NCI-H1694 (cell line): Measurements from ENCODE around the gene CACNA2D1.
A peak's percentile ranks its signal among the peaks of the same experiment; 100 is the strongest.

Source experiments
- DNase-seq: peaks from one replicate; lab custom pipeline; 2025; lab: John Stamatoyannopoulos, UW

CACNA2D1 gene

DNA sequence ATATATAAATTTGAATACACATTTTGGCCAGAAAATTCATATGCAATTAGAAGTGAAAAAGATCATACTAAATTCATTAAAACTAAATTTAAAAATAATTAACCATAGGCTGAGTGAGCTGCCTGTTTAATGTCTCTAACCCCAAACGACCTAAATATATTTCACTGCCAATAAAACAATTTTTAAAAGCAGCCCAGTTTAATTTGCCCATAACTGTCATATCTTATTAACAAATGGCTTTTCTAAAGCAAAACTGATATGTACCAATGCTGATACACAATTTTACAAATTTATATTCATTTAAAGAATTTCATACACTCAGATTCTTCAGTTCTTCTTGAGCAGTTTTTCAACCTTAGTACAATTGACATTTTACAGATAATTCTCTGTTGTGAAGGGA is 99.9 kb downstream of the CACNA2D1 start:
- no peak for DNase-seq

DNA sequence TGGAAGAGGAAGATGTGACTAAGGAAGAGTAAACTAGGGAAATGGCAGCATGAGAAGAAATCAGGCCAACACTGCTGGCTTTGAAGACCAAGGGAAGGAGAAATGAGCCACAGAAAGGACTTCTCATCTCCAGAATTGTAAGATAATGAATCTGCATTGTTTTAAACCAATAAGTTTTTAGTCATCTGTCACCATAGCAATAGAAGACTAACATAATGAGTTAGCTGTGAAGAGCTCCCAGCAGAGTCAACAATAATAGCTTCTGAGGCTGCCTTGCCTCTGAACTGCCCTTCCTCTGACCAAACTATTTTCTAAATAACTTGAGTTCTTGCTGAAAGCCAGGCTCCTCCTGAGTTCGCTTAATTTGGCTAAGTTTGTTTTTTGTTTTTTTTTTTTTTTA is 103.6 kb downstream of the CACNA2D1 start:
- no peak for DNase-seq

DNA sequence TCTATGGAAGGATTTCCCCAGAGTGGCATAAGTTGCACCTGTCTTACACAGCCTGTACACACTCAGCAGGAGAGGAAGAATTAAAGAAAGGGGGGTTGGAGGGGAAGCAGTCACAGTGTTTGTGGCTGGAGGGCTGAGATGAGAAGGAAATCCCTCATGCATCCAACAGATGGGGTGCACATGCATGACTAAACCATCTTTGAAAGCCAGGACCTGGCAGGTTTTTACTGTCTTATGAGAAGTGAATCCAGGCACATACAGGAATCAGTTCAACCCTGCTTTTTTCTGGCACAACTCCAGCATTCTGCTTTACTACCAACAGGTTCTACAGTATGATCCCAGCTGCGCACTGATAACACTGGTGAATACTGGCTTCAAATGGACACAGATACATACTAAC is 107.7 kb downstream of the CACNA2D1 start:
- DNase-seq: peak; percentile 100

DNA sequence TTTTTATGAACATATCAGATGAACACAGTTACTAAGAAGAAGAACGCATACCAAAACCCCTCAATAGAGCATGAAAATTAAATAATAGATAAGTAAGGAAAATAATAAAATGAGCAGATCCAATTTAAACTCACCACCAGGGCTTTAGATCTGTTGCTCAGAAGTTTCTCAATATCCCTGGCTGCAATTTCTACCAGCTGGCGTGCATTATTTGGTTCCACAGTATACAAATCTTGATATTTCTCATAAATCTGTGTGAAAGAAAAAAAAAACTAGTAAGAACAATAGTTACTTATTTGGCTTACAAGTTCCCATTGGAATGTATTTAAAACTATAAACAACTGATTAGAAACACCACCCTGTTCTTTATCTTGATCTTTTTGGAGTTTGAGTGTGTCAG is 108.6 kb downstream of the CACNA2D1 start:
- DNase-seq: no peak

DNA sequence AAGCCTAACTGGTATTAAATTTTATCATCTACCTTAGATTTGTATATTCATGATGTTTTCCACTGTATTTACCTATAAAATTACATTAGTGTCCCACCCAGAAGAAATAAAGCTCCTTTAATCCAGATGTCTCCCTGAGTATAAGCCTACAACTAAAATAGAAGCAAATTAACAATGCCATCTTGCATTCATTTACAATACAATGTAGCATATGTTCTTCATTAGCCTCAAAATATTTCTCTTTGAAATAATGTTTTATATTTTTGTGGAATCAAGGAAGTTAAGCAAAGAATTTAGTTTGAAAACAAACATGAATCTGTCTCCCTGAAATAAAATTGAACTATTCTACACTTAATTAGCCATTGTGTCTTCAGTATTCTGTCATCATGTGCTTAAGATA is 112.3 kb downstream of the CACNA2D1 start:
- DNase-seq: no peak

DNA sequence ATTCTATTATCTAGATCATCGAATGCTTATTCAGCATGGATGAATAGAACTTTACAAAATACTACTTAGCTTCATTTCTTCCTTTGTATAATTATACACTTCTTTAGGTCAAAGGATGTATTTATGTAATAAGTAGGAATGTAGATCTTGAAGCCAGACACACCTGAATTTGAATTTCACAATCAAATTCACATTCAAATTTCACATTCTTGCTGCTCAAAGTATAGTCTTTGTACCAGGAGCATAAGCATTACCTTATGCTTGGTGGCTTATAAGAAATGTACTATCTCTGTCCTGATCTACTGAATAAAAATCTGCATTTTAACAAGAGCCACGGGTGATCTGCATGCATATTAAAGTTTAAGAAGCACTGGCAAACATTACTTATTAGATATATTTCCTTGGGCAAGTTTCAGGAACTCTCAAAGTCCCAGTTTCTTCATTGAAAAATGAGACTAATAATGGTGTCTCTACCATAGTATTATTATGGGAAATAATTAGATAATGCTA is 112.8 kb downstream of the CACNA2D1 start:
- DNase-seq: no peak

DNA sequence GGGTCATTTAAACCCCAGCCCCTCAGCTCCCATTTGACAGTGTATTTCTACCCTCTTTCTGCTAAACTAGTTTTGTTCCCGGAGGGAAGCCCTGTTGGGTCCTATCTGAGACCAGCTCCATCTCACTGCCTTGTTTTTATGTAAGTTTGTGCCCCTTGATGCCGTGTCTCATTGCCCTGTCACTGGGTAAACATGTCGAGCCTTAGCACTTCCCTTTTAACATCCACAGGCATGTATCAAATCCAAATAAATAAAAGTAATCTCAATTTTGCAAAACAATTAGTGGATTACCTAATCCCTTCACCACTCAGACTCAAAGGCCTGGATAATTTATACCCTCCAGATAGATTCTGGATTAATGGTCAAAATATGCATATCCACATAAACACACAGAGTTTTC is 115.7 kb downstream of the CACNA2D1 start:
- DNase-seq: no peak

DNA sequence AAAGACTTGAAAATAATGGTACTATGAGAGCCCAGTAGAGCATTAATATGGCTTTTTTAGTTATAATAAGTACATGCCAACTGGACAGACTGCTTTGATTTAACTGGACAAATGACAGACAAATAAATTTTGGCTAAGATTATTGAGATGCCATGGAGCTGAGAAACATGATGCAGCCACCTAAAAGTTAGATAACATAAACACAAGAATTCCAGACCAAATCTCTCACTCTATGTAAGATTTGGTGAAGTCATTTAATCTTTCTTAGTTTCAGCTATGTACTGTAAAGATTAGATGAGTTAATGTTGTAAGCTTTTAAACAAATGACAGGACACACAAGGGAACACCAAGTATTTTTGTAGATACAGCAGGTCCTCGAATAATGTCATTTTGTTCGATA is 118.2 kb downstream of the CACNA2D1 start:
- no peak for DNase-seq

DNA sequence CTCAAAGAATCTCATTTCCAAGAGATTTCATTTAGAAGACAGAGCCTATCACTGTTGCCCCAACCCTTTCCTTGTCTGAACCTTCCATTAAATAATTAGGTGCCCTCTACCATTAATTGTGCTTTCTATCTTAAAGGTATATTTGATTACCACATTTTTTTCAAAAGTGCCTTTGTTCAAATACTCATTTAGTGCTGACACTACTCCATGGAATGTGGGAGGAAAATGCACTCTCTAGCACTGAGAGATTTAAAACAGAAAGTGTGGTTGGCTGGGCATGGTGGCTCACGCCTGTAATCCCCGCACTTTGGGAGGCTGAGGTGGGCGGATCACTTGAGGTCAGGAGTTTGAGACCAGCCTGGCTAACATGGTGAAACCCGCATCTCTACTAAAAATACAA is 119.8 kb downstream of the CACNA2D1 start:
- DNase-seq: no peak

DNA sequence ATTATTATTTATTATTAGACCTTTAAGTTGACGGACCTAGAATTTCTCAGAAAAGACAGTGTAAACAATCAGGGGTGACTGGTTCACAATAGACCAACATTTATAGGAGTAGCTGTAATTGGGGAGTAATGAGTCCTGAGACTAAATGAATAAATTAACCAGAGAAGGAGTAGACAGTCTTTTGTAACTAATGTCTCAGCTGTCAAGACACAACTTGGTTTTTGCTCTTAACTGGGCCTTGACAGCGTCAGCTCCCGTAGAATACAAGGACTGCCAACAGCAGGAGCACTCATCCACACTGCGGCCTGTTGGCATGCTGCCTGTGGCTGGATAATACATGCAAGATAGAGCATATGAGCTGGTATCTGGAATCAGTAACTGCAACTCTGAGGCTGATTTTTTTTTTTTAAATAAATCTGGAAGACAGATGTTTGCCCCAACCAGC is 123.9 kb downstream of the CACNA2D1 start:
- DNase-seq: peak; percentile 98

DNA sequence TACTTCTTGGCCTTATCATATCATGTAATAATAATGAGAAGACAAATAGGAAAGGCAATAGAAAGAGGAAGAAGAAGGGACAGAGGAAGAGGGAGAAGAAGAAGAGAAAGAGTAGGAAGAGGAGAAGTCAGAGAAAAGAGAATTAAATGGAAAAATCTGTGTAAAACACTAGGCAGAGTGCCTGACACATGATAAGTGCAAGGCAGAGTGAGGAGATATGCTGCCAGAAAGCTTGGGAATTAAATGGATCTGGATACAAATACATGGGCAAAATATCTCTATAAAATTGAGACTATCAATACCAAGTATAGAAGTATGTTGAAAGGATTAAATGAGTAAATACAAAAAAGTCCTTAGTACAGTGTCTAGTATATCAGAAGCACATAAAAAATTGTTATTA is 124.8 kb downstream of the CACNA2D1 start:
- no peak for DNase-seq

DNA sequence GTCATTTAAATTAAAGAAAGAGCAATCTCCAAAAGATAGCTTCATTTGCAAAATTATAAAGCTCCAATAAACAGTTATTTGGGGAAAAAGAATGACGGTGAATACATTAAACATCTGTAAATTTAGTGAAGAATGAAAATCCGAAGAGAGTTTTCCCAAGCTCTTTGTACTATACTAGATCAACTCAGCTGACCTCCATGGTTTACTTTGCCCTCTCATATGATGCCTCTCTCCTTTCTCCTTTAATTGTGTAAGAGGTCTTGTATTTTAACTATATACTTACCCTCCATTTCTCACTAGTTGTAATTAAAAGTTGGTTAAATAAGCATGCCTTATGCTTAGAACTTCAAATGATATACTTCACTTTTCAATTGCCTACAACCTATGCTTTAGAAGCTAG is 125.8 kb downstream of the CACNA2D1 start:
- no peak for DNase-seq

DNA sequence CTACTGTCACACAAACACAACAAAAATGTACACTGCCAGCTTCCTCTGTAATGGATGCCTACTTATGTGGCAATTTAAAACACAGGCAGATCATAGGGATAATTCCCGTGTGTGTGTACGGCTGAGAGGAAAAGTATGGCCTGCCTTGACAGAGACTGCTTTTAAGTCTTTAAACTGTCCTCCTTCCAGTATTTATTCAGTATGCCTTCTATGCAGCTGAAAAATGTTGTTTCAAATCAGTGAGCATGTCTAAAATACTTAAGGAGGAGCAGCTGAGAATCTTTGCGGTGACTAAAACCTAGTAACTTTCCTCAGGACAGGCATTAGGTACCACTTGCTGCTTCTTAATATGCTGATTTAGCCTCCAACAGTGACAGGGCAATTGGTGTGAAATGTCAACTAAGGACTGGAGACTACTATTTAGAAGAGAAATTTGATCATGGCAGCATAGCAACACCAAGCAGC is 126.3 kb downstream of the CACNA2D1 start:
- DNase-seq: no peak

DNA sequence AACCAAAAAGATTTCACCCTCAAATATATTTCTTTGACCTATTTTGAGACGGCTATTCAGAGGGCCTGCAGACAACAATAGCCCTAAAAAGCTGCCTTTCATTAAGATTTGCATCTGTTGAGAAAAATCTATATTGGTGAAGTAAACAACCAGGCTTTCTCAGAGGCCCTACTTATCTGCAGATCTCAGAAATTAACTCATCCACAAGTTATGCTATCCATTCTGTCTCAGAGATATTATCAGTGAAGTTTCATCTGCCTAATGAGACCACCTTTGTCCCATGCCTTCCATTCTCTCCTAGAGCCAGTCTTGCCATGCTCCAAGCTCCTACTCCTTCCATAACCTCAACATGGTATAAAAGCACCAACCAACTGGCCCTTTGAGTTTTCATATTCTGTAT is 130.3 kb downstream of the CACNA2D1 start:
- DNase-seq: no peak

DNA sequence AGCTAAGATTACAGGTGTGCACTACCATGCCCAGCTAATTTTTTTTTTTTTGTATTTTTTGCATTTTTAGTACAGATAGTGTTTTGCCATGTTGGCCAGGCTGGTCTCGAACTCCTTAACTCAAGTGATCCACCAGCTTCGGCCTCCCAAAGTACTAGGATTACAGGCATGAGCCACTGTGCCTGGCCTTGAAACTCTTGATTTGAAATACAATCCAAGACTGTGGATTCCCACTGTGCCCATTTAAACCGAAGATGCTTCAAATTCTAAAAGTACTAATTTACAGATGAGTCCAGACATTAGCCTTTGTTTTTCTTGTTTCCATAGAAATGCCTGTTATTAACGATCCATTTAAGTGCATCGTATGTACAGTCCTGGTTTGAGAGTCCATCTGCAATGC is 130.9 kb downstream of the CACNA2D1 start:
- no peak for DNase-seq

DNA sequence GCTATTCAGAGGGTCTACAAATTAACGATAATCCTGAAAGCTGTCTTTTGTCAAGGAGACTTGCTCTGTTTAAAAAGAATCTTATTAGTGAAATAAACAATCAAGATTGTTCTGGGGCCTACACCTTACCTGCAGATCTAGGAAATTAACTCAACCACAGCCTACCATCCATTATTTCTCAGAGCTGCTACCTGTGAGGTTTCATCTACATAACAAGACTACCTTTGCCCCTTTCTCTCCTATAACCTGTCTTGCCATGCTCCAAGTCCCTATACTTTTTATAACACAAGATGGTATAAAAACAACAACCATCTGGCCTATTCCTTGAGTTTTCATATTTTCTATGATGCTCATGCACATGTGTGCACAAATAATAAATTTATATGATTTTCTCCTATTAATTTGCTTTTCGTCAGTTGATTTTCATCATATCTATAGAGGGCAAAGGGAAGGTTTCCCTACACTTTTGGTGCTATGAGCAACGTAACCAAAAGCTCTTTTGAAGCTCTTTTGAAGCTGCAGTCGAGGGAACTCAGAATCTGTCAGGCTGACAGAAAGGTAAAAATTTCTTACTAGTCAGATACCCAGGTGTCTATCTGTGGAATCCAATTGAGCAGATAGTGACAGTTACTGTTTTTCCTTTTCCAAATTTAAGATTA is 138.1 kb downstream of the CACNA2D1 start:
- no peak for DNase-seq

DNA sequence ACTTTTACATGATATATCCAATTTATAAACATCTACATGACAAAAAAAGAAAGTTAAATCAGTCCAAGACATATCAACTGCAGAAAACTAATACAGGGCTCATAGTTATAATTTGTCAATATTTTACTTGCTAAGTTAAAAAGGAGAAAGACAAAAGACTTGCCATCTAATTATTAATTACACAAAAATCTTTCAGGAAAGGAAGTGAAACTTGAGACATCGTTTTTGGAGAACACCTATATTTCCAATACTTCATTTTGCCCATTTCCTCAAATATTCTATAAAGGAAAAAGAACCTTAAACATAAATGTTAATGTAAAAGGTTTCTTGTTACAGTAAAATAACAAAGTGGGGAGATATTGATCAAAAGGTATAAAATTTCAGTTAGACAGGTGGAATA is 148.7 kb downstream of the CACNA2D1 start:
- no peak for DNase-seq

DNA sequence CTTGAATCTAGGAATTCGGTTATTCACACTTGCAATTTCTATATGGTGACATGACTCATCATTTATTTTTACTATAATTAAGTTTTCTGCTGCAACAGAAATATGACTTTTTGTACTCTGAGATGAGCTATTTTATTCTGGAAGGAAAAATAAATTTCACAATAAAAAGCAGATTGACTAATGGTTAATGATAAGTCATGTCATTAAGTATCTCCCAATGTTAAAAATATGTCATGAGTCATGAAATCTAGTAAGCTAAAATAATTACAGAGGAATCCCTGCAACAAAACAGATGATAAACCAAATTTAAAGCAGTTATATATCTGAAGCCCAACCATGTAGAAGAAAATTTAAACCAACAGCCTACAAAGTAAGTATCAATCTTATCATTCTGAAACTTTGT is 149.2 kb downstream of the CACNA2D1 start:
- DNase-seq: no peak

DNA sequence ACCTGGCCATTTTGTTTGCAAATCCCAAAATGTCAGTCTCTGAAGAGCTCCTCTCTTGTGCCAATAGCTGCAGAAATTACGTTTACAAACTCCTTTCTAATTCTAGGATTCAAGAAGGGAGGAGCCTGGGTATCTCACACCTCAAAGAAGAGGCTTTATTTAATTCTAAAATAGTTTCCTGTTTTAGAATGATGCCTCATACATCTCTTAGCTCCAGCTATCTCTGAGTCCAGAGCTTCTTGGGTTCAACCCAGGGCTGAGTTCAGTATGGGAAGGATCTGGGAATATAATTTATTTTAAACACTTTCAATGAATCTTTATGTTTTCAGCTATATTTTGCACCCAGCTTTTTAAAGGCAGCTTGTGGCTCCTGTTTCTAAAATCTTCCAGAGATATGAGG is 150.1 kb downstream of the CACNA2D1 start:
- DNase-seq: no peak

DNA sequence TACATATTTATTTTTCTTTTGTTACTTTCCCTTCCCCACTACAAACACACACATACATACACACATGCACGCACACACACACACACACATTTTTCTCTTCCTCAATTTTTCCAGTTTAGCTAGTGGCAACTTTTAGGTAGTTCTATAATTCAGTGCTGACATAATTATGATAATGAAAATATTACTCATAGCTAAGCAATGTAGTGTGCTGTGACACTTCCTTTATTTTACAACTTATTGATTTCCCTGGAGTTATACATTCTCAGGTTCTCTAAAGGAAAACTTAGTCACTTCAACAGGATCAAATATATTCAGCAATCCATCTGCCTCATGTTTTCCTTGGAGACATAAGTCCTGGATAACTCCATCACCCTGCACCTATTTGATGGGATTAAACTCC is 151.6 kb downstream of the CACNA2D1 start:
- no peak for DNase-seq

DNA sequence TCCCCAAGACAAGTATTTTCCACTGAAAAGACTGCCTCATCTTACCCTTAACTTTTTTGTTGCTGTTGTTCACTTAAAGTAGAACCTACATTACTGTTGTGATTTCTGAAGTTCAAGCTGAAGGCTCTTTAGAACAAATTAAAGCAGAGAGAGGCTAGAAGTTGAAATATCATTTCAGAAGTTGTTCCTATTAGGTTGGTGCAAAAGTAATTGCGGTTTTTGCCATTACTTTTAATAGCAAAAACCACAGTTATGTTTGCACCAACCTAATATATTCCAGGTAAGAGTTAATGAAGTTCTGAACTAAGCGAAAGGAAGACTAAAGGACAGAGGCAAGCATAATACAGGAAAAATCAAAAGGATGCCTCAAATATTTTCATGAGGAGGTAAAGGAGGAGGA is 153.7 kb downstream of the CACNA2D1 start:
- DNase-seq: no peak

DNA sequence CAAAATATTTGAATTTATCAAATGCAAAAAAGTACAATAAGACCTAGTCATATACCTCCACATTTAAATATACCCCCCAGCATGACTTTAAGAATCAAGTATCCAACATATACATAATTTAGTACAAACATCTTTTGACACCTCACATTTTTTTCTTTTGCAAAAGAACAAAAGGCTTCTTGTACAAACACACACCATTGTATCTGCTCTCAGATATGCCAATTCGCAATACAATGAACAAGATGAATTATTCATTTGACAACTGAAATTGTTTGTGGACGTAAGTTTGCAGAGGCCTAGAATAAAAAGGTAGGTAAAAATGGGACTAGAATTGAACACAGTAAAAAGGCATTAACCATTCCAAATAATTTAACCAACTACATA is 154.4 kb downstream of the CACNA2D1 start:
- no peak for DNase-seq

DNA sequence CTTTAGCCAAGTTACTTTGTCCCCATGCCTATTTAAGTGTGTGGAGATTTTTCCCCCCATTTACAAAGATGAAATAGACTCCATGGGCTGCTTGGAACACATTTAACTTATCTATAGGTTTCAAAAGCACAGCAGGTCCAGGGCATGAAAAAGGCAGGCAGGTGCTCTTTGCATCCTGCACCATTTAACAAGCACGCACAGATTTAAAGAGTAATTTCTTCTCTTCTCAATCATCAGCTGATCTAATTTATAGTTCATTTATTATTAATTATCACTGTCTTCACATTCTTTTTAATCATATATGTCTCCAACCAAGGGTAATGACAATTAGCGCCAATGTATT is 156.8 kb downstream of the CACNA2D1 start:
- no peak for DNase-seq

DNA sequence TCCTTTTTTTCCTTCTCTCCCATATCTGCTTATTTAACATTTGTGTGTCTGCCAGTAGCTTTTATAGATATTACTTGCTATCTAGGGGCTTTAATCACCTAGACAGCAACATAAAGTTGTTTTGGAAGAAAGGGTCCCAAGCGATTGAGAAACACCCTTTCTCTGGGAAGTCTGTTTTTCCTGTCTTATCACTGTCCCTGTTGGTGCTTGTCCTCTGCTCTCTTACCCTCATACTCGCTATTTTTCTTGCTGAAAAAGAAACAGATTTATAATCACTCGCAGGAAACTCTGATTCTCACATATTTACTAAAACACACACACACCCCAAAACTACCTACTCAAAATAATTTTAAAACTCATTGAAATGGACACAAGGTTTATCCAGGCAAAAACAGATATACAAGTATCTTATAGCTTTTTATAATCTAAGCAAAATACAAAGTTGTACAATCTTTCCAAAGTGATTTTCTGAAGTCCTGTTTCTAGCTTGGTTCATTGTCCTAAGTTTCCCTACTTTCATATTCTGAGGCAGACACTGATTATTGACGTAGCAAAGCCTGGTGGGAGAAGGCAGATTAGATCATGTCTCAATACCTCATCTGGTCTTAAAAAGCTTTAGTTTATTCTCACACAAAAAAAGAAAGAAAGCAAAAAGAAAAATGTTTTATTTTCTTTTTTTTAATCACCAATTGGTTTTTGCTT is 157.3 kb downstream of the CACNA2D1 start:
- no peak for DNase-seq
